PC-3 (cell line): ENCODE data around the gene CHD3. TPM values are rescaled to one million over a fixed set of nuclear protein-coding genes. Genes with fewer than 3 reads are reported as not detected.

Experiments used
- ATAC-seq: fragments of 200-7000 bp; cut with Tn5 transposase; 2 replicates; pipeline ENCODE4 v1.9.1; 2020; ENCODE audit warnings: mild to moderate bottlenecking, moderate library complexity
- BruUV-seq: library from RNA; stranded (reverse); fragments of 400-500 nt; replicated peaks from 2 replicates; lab custom pipeline; 2021; lab: Mats Ljungman, UMichigan
- CTCF ChIA-PET: fragments of 300-600 bp; sonication (Branson Sonifier 250); formaldehyde crosslinking; loops from one replicate; lab custom pipeline; 2022; ENCODE audit warnings: antibody characterized with exemption; lab: Charles Lee
- POLR2A ChIA-PET: fragments of 300-600 bp; sonication (Branson Sonifier 250); formaldehyde crosslinking; loops from one replicate; lab custom pipeline; 2022; ENCODE audit warnings: antibody characterized with exemption; ENCODE audit not compliant: unreplicated experiment; lab: Charles Lee
- DNase-seq: peaks from one replicate; pipeline ENCODE4 v3.0.0-alpha.2; 2015
- H2AFZ ChIP-seq: fragments of 300-600 bp; sonication (generic); 2 replicates; pipeline ENCODE4 v1.6.0; 2016; ENCODE audit warnings: antibody characterized with exemption, low read length
- H3F3A ChIP-seq: fragments of 300-600 bp; sonication (generic); one replicate; pipeline ENCODE4 v1.6.0; 2017; ENCODE audit warnings: antibody characterized with exemption, low read length, control low read depth, mild to moderate bottlenecking; ENCODE audit not compliant: unreplicated experiment
- H3K27ac ChIP-seq: fragments of 300-600 bp; sonication (generic); 2 replicates; pipeline ENCODE4 v1.5.1; 2016; ENCODE audit warnings: mild to moderate bottlenecking, low read length
- H3K27me3 ChIP-seq: fragments of 300-600 bp; sonication (generic); 2 replicates; pipeline ENCODE4 v1.6.1; 2016; ENCODE audit warnings: low read length, mixed read lengths
- H3K36me3 ChIP-seq: fragments of 300-600 bp; sonication (generic); 2 replicates; pipeline ENCODE4 v1.6.1; 2016; ENCODE audit warnings: low read depth, mixed run types, low read length, mixed read lengths
- H3K4me1 ChIP-seq: fragments of 300-600 bp; sonication (generic); 2 replicates; pipeline ENCODE4 v1.5.1; 2016; ENCODE audit warnings: low read length; ENCODE audit not compliant: insufficient read depth
- H3K4me2 ChIP-seq: fragments of 300-600 bp; sonication (generic); 2 replicates; pipeline ENCODE4 v1.6.0; 2016; ENCODE audit warnings: low read length
- H3K4me3 ChIP-seq: fragments of 300-600 bp; sonication (generic); 2 replicates; pipeline ENCODE4 v1.5.1; 2016; ENCODE audit warnings: mild to moderate bottlenecking, low read length, mixed read lengths
- H3K79me2 ChIP-seq: fragments of 300-600 bp; sonication (generic); 2 replicates; pipeline ENCODE4 v1.6.1; 2017; ENCODE audit warnings: low read length, mixed read lengths
- H3K9ac ChIP-seq: fragments of 300-600 bp; sonication (generic); 2 replicates; pipeline ENCODE4 v1.6.0; 2016; ENCODE audit warnings: mild to moderate bottlenecking, low read length
- H3K9me2 ChIP-seq: fragments of 300-600 bp; sonication (generic); replicated peaks from 2 replicates; pipeline ENCODE4 v1.6.1; 2016; ENCODE audit warnings: mixed run types, low read length, mixed read lengths
- H3K9me3 ChIP-seq: fragments of 300-600 bp; sonication (generic); 2 replicates; pipeline ENCODE4 v1.6.1; 2016; ENCODE audit warnings: low read length, mixed read lengths
- H4K20me1 ChIP-seq: fragments of 300-600 bp; sonication (generic); 2 replicates; pipeline ENCODE4 v1.6.1; 2016; ENCODE audit warnings: low read length, mixed read lengths
- CTCF ChIP-seq: fragments of 300-600 bp; sonication (generic); conservative IDR thresholded peaks from 2 replicates; pipeline ENCODE4 v1.5.1; 2017; ENCODE audit warnings: antibody characterized with exemption, low read depth, mild to moderate bottlenecking, low read length
- EZH2 ChIP-seq: fragments of 300-600 bp; sonication (generic); IDR thresholded peaks from one replicate; pipeline ENCODE4 v1.6.1; 2017; ENCODE audit warnings: antibody characterized with exemption, mild to moderate bottlenecking, low read length; ENCODE audit not compliant: unreplicated experiment
- EZH2phosphoT487 ChIP-seq: fragments of 300-600 bp; sonication (generic); IDR thresholded peaks from 2 replicates; pipeline ENCODE4 v1.6.1; 2018; ENCODE audit warnings: mild to moderate bottlenecking, antibody characterized with exemption, low read length, borderline replicate concordance
- intact Hi-C: fragments of 100-400 bp; cut with micrococcal nuclease; formaldehyde crosslinking; loops from 2 replicates; pipeline ENCODE4 v1.9.0; 2023
- total RNA-seq: library from RNA; depleted of rRNA; stranded (reverse); fragments of >200 nt; gene quantifications from 2 replicates; pipeline ENCODE4 v1.2.3, GENCODE V29; 2014

CHD3 gene
- total RNA-seq, 1 experiment from 2014 or later, result 102 TPM

GRCh38 chr17:7845359-7846062, 43.1 kb upstream of the CHD3 start:
- H3K4me1 ChIP-seq, result peaks cover 18% of the 10 kb centered on the region
- intact Hi-C loops, result no loop called here
- H3K9ac ChIP-seq, result peak overlapping the region; percentile 100
- H3K27me3 ChIP-seq, result no peaks in the 10 kb centered on the region
- no TSS peak for BruUV-seq
- no peaks in the 10 kb centered on the region for H3F3A ChIP-seq
- peak overlapping the region; percentile 98 for H3K27ac ChIP-seq
- ATAC-seq (no peak), DNase-seq (no peak)
- POLR2A ChIA-PET, result interaction anchor here (0.5 to 1.2 kb wide), 2 partner anchors 10 to 274 kb away, joined by 4 read pairs; no protein-coding TSS in a partner anchor
- H3K4me2 ChIP-seq, result peak overlapping the region; percentile 88
- CTCF ChIA-PET, result interaction anchor here (0.5 to 1.4 kb wide), 6 partner anchors 21 to 156 kb away, joined by 3 to 6 read pairs (median 3); no protein-coding TSS in a partner anchor
- no peak overlapping the region for H2AFZ ChIP-seq
- TF ChIP-seq EZH2phosphoT487 (no peak), EZH2 (no peak), CTCF (no peak)
- H4K20me1 ChIP-seq, result no peaks in the 10 kb centered on the region
- H3K9me2 ChIP-seq, result no peaks in the 10 kb centered on the region
- no peaks in the 10 kb centered on the region for H3K9me3 ChIP-seq
- H3K4me3 ChIP-seq, result peak overlapping the region; percentile 84
- H3K36me3 ChIP-seq, result no peaks in the 10 kb centered on the region; the same call in 1 of the 2 replicates
- peaks cover 27% of the 10 kb centered on the region for H3K79me2 ChIP-seq

GRCh38 chr17:7846063-7846735, 42.4 kb upstream of the CHD3 start:
- intact Hi-C loops, result no loop called here
- Histone ChIP-seq H3K4me2 (no peak overlapping the region), H3K79me2 (peaks cover 20% of the 10 kb centered on the region), H3K4me1 (peaks cover 15% of the 10 kb centered on the region), H2AFZ (no peak overlapping the region), H3K27me3 (no peaks in the 10 kb centered on the region), H3K36me3 (no peaks in the 10 kb centered on the region; the same call in 1 of the 2 replicates), H3K27ac (no peak overlapping the region), H3K9ac (no peak overlapping the region), H4K20me1 (no peaks in the 10 kb centered on the region), H3K9me3 (no peaks in the 10 kb centered on the region), H3K4me3 (no peak overlapping the region), H3F3A (no peaks in the 10 kb centered on the region), H3K9me2 (no peaks in the 10 kb centered on the region)
- ATAC-seq, result no peak
- no peak for DNase-seq
- ChIA-PET CTCF (no interaction called here), POLR2A (no interaction called here)
- TF ChIP-seq CTCF (no peak), EZH2 (no peak), EZH2phosphoT487 (no peak)
- BruUV-seq, result no TSS peak
